Ovary (tissue), 9 donors: ENCODE data around the gene IL3RA. TPM values are rescaled to one million over a fixed set of nuclear protein-coding genes. Genes with fewer than 3 reads are reported as not detected.

Experiments
- DNase-seq, 5 donors: peaks; one replicate each; pipeline ENCODE4 v3.0.0-alpha.2; 2019 to 2020
- H3K27ac ChIP-seq, 2 donors: fragments of 200-600 bp; one replicate each; pipeline versions ENCODE4 v1.5.1 to v1.8.0; 2019 to 2022
- H3K27me3 ChIP-seq: fragments of 200-600 bp; one replicate; pipeline ENCODE4 v1.8.0; 2022
- H3K36me3 ChIP-seq: fragments of 200-600 bp; sonication (generic); one replicate; pipeline ENCODE4 v1.5.1; 2019
- H3K4me1 ChIP-seq: one replicate; pipeline ENCODE4 v1.8.1; 2013; ENCODE audit warnings: mild to moderate bottlenecking, moderate library complexity; ENCODE audit not compliant: insufficient read depth
- H3K4me3 ChIP-seq: fragments of 200-600 bp; sonication (generic); one replicate; pipeline ENCODE4 v1.5.1; 2017
- H3K9me3 ChIP-seq, 2 donors: fragments of 200-600 bp in 1 of 2; sonication (generic) in 1 of 2; one replicate each; pipeline versions ENCODE4 v1.5.1 to v1.8.1; 2013 to 2019; ENCODE audit warnings: mild to moderate bottlenecking in 1 of 2, moderate library complexity in 1 of 2
- EP300 ChIP-seq: sonication (generic); formaldehyde crosslinking; IDR thresholded peaks from one replicate; pipeline ENCODE4 v1.6.1; 2017; ENCODE audit warnings: antibody characterized with exemption
- POLR2A ChIP-seq: fragments of 450-650 bp; IDR thresholded peaks from one replicate; pipeline ENCODE4 v1.6.1; 2017; ENCODE audit warnings: antibody characterized with exemption, mild to moderate bottlenecking, moderate library complexity
- WGBS, 3 donors: extraction: QIAGEN DNeasy Blood & Tissue Kit in 1 of 3; methylation state at CpG; one replicate each; pipeline versions ENCODE4 v1.1.5 to v1.1.7; 2013 to 2017; 5-methylcytosine and 5-hydroxymethylcytosine counted together
- intact Hi-C, 4 donors: fragments of 100-400 bp; cut with DNase I; formaldehyde crosslinking; loops; one replicate each; pipeline versions ENCODE4 v1.11.0 to v1.15.1; 2022 to 2023
- polyA plus RNA-seq, 2 donors: library from polyadenylated mRNA; stranded (reverse); fragments of 200-250 nt in 1 of 2; fragments of 350-450 nt in 1 of 2; fragmentation: Illumina TruSeq in 1 of 2; extraction: RNeasy Lipid Tissue Mini Kit (QIAGEN cat#74804) in 1 of 2; gene quantifications; one replicate each; pipeline ENCODE4 v1.2.3, GENCODE V29; 2013 to 2014
- total RNA-seq, 7 donors: library from RNA; depleted of rRNA in 2 of 7; stranded (reverse); fragments of >200 nt in 2 of 7; fragmentation: NEBNext Ultra II Directional in 3 of 7; extraction: Animal tissue kit (Norgen Biotek cat#: 25700) in 3 of 7; gene quantifications; one replicate each; pipeline versions ENCODE4 v1.1.0 to v1.2.4, GENCODE V29; 2016 to 2023
- TF ChIP-seq, protein P1 (sequence below), 3 donors: fragments of 450-650 bp in 2 of 3; fragments of 200-600 bp in 1 of 3; IDR thresholded peaks; one replicate each; pipeline versions ENCODE4 v1.5.1 to v1.8.0; 2016 to 2022; ENCODE audit warnings: antibody characterized with exemption in 3 of 3, mild to moderate bottlenecking in 1 of 3
- donor health status: DM: no; HTN: no; CAD: no; lungs with moderate emphysema.
- donor health status: DM: no; HTN: no; CAD: no.
- donor health status: Bipolar disorder and iron deficiency.
- donor health status: DM: yes; HTN: yes; CAD: no.
- donor health status: DM: no; HTN: no; CAD: no.
- donor health status: DM: yes; HTN: yes; CAD: no.

IL3RA gene
- total and polyA plus RNA-seq, 9 donors = 0.12 to 5.1 (median 2.0) TPM

DNA sequence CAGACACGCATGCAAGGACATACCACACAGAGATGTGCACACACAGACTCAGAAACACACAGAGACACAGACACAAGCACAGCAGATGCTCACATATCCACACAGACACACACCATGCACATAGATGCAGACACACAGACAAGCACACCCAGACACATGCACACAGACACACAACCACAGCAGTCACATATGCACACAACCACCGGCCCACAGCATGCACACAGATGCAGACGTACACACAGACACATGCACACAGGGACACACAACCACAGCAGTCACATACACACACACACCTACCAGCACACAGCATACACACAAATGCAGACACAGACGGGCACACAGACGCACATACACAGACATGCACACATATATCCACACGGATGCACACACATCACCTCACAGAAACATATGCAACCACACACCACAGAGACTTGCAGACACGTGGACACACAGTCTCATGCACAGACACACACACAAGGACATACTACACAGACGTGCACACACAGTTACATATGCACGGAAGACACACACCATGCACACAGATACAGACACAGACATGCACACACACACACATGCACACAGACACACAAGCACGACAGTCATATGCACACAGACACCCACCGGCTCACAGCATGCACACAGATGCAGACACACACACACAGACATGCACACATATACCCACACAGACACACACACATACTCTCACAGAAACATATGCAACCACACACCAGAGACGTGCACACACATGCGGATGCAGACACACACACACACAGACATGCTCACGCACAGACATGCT lies 80.6 kb downstream of the IL3RA start:
- DNase-seq = peak in 1 of 5 donors; percentile 21
- H3K4me1 ChIP-seq = no peaks in the 10 kb centered on the region
- no peaks in the 10 kb centered on the region for H3K36me3 ChIP-seq
- intact Hi-C loops = no loop called here
- H3K27ac ChIP-seq = no peak overlapping the region
- no peak overlapping the region for H3K4me3 ChIP-seq
- H3K27me3 ChIP-seq = no peaks in the 10 kb centered on the region
- 70 to 75% (median 73%) methylated on average over 14 of the region's 14 CpGs for WGBS, 3 donors
- H3K9me3 ChIP-seq = no peaks in the 10 kb centered on the region
- TF ChIP-seq POLR2A = no peak
- no peak for TF ChIP-seq EP300
- TF ChIP-seq, protein P1, sequence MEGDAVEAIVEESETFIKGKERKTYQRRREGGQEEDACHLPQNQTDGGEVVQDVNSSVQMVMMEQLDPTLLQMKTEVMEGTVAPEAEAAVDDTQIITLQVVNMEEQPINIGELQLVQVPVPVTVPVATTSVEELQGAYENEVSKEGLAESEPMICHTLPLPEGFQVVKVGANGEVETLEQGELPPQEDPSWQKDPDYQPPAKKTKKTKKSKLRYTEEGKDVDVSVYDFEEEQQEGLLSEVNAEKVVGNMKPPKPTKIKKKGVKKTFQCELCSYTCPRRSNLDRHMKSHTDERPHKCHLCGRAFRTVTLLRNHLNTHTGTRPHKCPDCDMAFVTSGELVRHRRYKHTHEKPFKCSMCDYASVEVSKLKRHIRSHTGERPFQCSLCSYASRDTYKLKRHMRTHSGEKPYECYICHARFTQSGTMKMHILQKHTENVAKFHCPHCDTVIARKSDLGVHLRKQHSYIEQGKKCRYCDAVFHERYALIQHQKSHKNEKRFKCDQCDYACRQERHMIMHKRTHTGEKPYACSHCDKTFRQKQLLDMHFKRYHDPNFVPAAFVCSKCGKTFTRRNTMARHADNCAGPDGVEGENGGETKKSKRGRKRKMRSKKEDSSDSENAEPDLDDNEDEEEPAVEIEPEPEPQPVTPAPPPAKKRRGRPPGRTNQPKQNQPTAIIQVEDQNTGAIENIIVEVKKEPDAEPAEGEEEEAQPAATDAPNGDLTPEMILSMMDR (IDR thresholded peaks at IDR 0.05) = no peak

DNA sequence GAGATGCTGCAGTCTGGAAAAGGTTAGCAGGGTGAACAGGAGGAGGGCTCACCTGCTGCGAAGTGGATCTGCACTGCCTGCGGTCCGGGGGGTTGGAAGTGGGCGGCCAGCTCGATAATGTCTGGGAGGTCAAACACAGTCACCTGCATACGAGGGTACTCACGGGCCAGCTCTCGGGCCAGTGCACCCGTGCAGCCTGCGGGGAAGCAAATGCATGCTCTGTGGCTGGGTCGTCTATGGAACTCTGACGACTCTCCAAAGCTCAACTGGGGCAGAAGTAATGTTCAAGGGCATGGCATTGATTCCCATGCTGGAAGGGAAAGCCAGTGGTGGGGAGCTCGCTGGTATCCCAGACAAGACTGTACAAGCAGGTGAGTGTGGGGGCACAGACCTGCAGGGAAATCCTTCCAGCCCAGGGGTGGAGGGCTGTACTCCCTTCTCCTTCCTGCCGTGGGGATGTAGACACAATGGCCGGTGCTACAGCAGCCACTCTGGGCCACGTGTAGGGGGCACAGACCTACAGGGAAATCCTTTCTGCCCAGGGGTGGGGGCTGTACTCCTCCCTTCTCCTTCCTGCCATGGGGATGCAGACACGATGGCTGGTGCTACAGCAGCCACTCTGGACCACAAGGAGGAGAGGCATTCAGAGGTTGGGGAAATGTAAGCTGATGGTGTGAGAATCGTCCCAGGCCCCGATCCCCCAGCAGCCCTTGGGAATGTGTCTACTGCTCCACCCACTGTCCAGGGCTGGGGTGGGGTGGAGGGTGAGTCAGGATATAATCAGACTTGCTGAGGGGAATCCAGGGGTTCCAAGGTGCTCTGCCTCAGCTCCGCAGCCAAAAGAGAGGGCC lies 81.6 kb downstream of the IL3RA start:
- WGBS, 3 donors = 89 to 95% (median 89%) methylated on average over 19 to 20 of the region's 20 CpGs
- no peak overlapping the region for H3K27ac ChIP-seq
- no peaks in the 10 kb centered on the region for H3K36me3 ChIP-seq
- intact Hi-C loops = no loop called here
- no peak overlapping the region for H3K4me3 ChIP-seq
- H3K4me1 ChIP-seq = no peaks in the 10 kb centered on the region
- TF ChIP-seq POLR2A (no peak), EP300 (no peak)
- TF ChIP-seq, protein P1 (IDR thresholded peaks at IDR 0.05) = no peak
- peak in 1 of 5 donors; percentile 25 for DNase-seq
- no peaks in the 10 kb centered on the region for H3K27me3 ChIP-seq
- H3K9me3 ChIP-seq = peaks cover 0 to 4% of the 10 kb centered on the region in 2 donors

DNA sequence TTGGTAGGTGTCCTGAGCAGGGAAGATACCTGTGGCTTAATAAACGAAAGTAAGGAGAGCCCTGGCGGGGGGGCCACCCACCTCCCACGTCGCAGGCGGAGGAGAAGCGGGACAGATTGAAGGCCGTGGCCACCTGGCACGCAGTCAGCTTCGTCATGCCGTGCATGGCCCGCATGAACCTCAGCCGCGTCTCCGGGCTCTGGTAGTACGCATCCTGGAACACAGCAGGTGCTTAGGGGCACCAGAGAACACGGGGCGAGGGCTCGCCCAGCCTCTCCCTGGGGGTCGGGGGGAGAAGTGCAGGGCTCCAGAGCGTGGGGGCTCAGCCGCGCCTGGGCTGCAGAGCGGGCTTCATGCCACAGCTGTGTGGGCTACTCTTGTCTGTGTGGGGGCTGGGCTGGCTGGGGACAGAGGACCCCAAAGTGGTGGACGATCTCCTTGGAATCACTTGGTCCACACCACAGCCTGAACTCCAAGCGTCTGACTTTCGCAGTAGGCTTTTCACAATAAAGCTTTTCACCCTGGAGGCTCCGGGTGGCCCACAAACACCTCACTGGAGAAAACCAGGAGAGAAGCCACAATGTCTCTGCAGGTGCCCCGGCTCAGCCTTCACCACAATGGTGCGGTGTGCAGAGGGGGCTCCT lies 82.4 kb downstream of the IL3RA start:
- Histone ChIP-seq H3K4me3 (no peak overlapping the region), H3K36me3 (no peaks in the 10 kb centered on the region), H3K27ac (no peak overlapping the region), H3K9me3 (peaks cover 0 to 4% of the 10 kb centered on the region in 2 donors), H3K4me1 (no peaks in the 10 kb centered on the region), H3K27me3 (no peaks in the 10 kb centered on the region)
- WGBS, 3 donors = 89 to 91% (median 90%) methylated on average over 29 of the region's 29 CpGs
- DNase-seq = peak in 1 of 5 donors; percentile 40
- intact Hi-C loops = no loop called here
- TF ChIP-seq EP300 = no peak
- TF ChIP-seq POLR2A = no peak
- TF ChIP-seq, protein P1 (IDR thresholded peaks at IDR 0.05) = no peak
